SK-N-SH (cell line): ENCODE measurements around the gene ATP6V0E2. TPM values are rescaled to one million over a fixed set of nuclear protein-coding genes. Genes with fewer than 3 reads are reported as not detected.

ENCODE experiments used
- CTCF ChIA-PET: fragments of 300-600, 350-600 bp; formaldehyde crosslinking; extraction: SDS; loops from one replicate; lab custom pipeline; 2021; lab: Yijun Ruan, JAX
- POLR2A ChIA-PET: fragments of 350-600 bp; sonication (Branson Sonifier 250); formaldehyde crosslinking; extraction: SDS; loops from one replicate; lab custom pipeline; 2020; ENCODE audit warnings: antibody characterized with exemption, inconsistent platforms; lab: Yijun Ruan, JAX
- DNase-seq: peaks from one replicate; pipeline ENCODE4 v3.0.0; 2012
- H2AFZ ChIP-seq: fragments of 200-600 bp; sonication (generic); 2 replicates; pipeline ENCODE4 v1.8.1; 2016; ENCODE audit warnings: antibody characterized with exemption, mild to moderate bottlenecking, low read depth
- H3F3A ChIP-seq: fragments of 200-600 bp; sonication (generic); replicated peaks from 2 replicates; pipeline ENCODE3; 2016; ENCODE audit warnings: antibody characterized with exemption, mild to moderate bottlenecking; ENCODE audit not compliant: insufficient read depth
- H3K27ac ChIP-seq, 2 experiments: fragments of 200-500 bp in 1 of 2; fragments of 200-600 bp in 1 of 2; sonication (Bioruptor generic) in 1 of 2; sonication (generic), shearing (Covaris generic) in 1 of 2; 2 replicates each; pipeline versions ENCODE4 v1.5.1 to v1.6.1; 2014 to 2016; ENCODE audit warnings: low read depth in 2 of 2, inconsistent platforms in 1 of 2, low read length in 1 of 2, mild to moderate bottlenecking in 1 of 2, mixed read lengths in 1 of 2
- H3K27me3 ChIP-seq: fragments of 200-600 bp; sonication (generic), shearing (Covaris generic); 2 replicates; pipeline ENCODE4 v1.6.1; 2016; ENCODE audit warnings: mixed run types; ENCODE audit not compliant: insufficient read depth
- H3K36me3 ChIP-seq, 2 experiments: fragments of 200-500 bp in 1 of 2; fragments of 200-600 bp in 1 of 2; sonication (Bioruptor generic) in 1 of 2; sonication (generic) in 1 of 2; replicated peaks in 1 of 2; 2 replicates each; pipeline versions ENCODE3 to v1.5.1; 2014 to 2016; ENCODE audit warnings: low read length in 1 of 2, mild to moderate bottlenecking in 1 of 2; ENCODE audit not compliant: insufficient read depth in 2 of 2, control insufficient read depth in 1 of 2
- H3K4me1 ChIP-seq, 2 experiments: fragments of 200-500 bp in 1 of 2; fragments of 200-600 bp in 1 of 2; sonication (Bioruptor generic) in 1 of 2; sonication (generic), shearing (Covaris generic) in 1 of 2; 2 replicates each; pipeline versions ENCODE4 v1.5.1 to v1.6.1; 2014 to 2016; ENCODE audit warnings: low read depth in 1 of 2, low read length in 1 of 2, mixed run types in 1 of 2; ENCODE audit not compliant: insufficient read depth in 2 of 2, control insufficient read depth in 1 of 2
- H3K4me2 ChIP-seq: fragments of 200-600 bp; sonication (generic), shearing (Covaris generic); 2 replicates; pipeline ENCODE4 v1.6.1; 2017; ENCODE audit warnings: mixed run types
- H3K4me3 ChIP-seq, 2 experiments: fragments of 200-500 bp in 1 of 2; fragments of 200-600 bp in 1 of 2; sonication (Bioruptor generic) in 1 of 2; sonication (generic), shearing (Covaris generic) in 1 of 2; 2 replicates each; pipeline versions ENCODE4 v1.5.1 to v1.8.1; 2014 to 2016; ENCODE audit warnings: low read depth in 2 of 2, inconsistent platforms in 1 of 2, low read length in 1 of 2, mild to moderate bottlenecking in 1 of 2, mixed read lengths in 1 of 2, moderate library complexity in 1 of 2
- H3K79me2 ChIP-seq: fragments of 200-600 bp; sonication (generic); 2 replicates; pipeline ENCODE4 v1.8.1; 2017; ENCODE audit warnings: mild to moderate bottlenecking; ENCODE audit not compliant: insufficient read depth
- H3K9ac ChIP-seq: fragments of 200-600 bp; sonication (generic); 2 replicates; pipeline ENCODE4 v1.6.1; 2017; ENCODE audit warnings: mixed run types
- H3K9me2 ChIP-seq: fragments of 200-600 bp; sonication (generic); 2 replicates; pipeline ENCODE4 v1.6.1; 2017; ENCODE audit warnings: mixed run types
- H3K9me3 ChIP-seq: fragments of 200-600 bp; sonication (generic); 2 replicates; pipeline ENCODE4 v1.6.1; 2017; ENCODE audit warnings: mixed run types, mild to moderate bottlenecking, moderate library complexity
- H4K20me1 ChIP-seq: fragments of 200-600 bp; sonication (generic); 2 replicates; pipeline ENCODE4 v1.6.1; 2017; ENCODE audit warnings: mild to moderate bottlenecking, mixed run types; ENCODE audit not compliant: insufficient read depth
- ELF1 ChIP-seq: IDR thresholded peaks from 2 replicates; pipeline ENCODE4 v1.4.0; 2012
- EZH2phosphoT487 ChIP-seq: fragments of 200-600 bp; sonication (generic); IDR thresholded peaks from 2 replicates; pipeline ENCODE4 v1.6.1; 2017; ENCODE audit warnings: low read depth, mixed run types, mild to moderate bottlenecking, antibody characterized with exemption, moderate library complexity, borderline replicate concordance
- FOSL2 ChIP-seq: IDR thresholded peaks from 2 replicates; pipeline ENCODE4 v1.4.0; 2012; ENCODE audit warnings: low read depth, mild to moderate bottlenecking, moderate library complexity, borderline replicate concordance
- FOXJ3 ChIP-seq: sonication (generic); formaldehyde crosslinking; IDR thresholded peaks from 2 replicates; pipeline ENCODE4 v1.5.1; 2020; ENCODE audit warnings: mild to moderate bottlenecking, missing genetic modification reagents
- FOXM1 ChIP-seq: IDR thresholded peaks from 2 replicates; pipeline ENCODE4 v1.4.0; 2012; ENCODE audit warnings: low read depth, mild to moderate bottlenecking
- GATA2 ChIP-seq: sonication (generic); formaldehyde crosslinking; IDR thresholded peaks from 2 replicates; pipeline ENCODE4 v1.5.0; 2020; ENCODE audit warnings: mild to moderate bottlenecking, missing genetic modification reagents
- IRF3 ChIP-seq: fragments of 150-350 bp; IDR thresholded peaks from 2 replicates; pipeline ENCODE4 v1.6.1; 2016; ENCODE audit warnings: mild to moderate bottlenecking, low read depth, low read length
- JUND ChIP-seq: IDR thresholded peaks from 2 replicates; pipeline ENCODE4 v1.4.0; 2012
- MAX ChIP-seq: IDR thresholded peaks from 2 replicates; pipeline ENCODE4 v1.4.0; 2012; ENCODE audit warnings: low read depth
- MXI1 ChIP-seq: IDR thresholded peaks from 2 replicates; pipeline ENCODE4 v1.6.1; 2012; ENCODE audit warnings: mild to moderate bottlenecking, low read depth, low read length, improper control_type of control experiment
- NFIC ChIP-seq: IDR thresholded peaks from 2 replicates; pipeline ENCODE4 v1.4.0; 2012; ENCODE audit warnings: borderline replicate concordance
- NRF1 ChIP-seq: IDR thresholded peaks from 2 replicates; pipeline ENCODE4 v1.6.1; 2012; ENCODE audit warnings: low read depth, mild to moderate bottlenecking, low read length
- PBX3 ChIP-seq: IDR thresholded peaks from 2 replicates; pipeline ENCODE4; 2012
- POLR2AphosphoS5 ChIP-seq: IDR thresholded peaks from 2 replicates; pipeline ENCODE4 v1.6.1; 2012; ENCODE audit warnings: low read depth, low read length
- RAD21 ChIP-seq: IDR thresholded peaks from 2 replicates; pipeline ENCODE4 v1.6.1; 2012; ENCODE audit warnings: mild to moderate bottlenecking, low read length
- RCOR1 ChIP-seq: fragments of 150-350 bp; IDR thresholded peaks from 2 replicates; pipeline ENCODE4 v1.6.1; 2017; ENCODE audit warnings: antibody characterized with exemption, low read length
- SIN3A ChIP-seq: IDR thresholded peaks from 2 replicates; pipeline ENCODE4 v1.6.1; 2012; ENCODE audit warnings: low read depth, mild to moderate bottlenecking, low read length, moderate library complexity, borderline replicate concordance
- SMC3 ChIP-seq: IDR thresholded peaks from 2 replicates; pipeline ENCODE4 v1.6.1; 2012; ENCODE audit warnings: low read depth, low read length, improper control_type of control experiment
- TCF12 ChIP-seq: IDR thresholded peaks from 2 replicates; pipeline ENCODE4 v1.4.0; 2012
- WGBS: methylation state at CpG from one replicate; pipeline ENCODE4 v1.1.6; 2017; ENCODE audit warnings: low lambda C conversion rate; 5-methylcytosine and 5-hydroxymethylcytosine counted together
- polyA plus RNA-seq, 3 experiments: library from polyadenylated mRNA; depleted of rRNA; stranded (reverse); fragments of >200 nt; gene quantifications; 2 replicates each; pipeline ENCODE4 v1.2.3, GENCODE V29; 2012
- TF ChIP-seq, protein P1 (sequence below): IDR thresholded peaks from 2 replicates; pipeline ENCODE4 v1.6.1; 2012; ENCODE audit warnings: mild to moderate bottlenecking, low read depth, low read length, moderate library complexity

Gene ATP6V0E2
- polyA plus RNA-seq, 1 of the 3 experiments (the other 2 are of a cell fraction), result 49.6 TPM

GRCh38 chr7:149871576-149871975 lies 2.2 kb upstream of the ATP6V0E2 start:
- no peaks in the 10 kb centered on the region for H3K79me2 ChIP-seq
- H3K27ac ChIP-seq, result no peak overlapping the region
- peaks cover 0 to 21% of the 10 kb centered on the region in 2 experiments; a peak in 2 of 4 replicates for H3K4me1 ChIP-seq
- no peak for TF ChIP-seq GATA2
- TF ChIP-seq POLR2AphosphoS5, result no peak
- TF ChIP-seq SIN3A, result no peak
- no peak for TF ChIP-seq EZH2phosphoT487
- no peak for TF ChIP-seq MXI1
- TF ChIP-seq FOXM1, result no peak
- TF ChIP-seq SMC3, result no peak
- no peak for TF ChIP-seq RCOR1
- TF ChIP-seq, protein P1, sequence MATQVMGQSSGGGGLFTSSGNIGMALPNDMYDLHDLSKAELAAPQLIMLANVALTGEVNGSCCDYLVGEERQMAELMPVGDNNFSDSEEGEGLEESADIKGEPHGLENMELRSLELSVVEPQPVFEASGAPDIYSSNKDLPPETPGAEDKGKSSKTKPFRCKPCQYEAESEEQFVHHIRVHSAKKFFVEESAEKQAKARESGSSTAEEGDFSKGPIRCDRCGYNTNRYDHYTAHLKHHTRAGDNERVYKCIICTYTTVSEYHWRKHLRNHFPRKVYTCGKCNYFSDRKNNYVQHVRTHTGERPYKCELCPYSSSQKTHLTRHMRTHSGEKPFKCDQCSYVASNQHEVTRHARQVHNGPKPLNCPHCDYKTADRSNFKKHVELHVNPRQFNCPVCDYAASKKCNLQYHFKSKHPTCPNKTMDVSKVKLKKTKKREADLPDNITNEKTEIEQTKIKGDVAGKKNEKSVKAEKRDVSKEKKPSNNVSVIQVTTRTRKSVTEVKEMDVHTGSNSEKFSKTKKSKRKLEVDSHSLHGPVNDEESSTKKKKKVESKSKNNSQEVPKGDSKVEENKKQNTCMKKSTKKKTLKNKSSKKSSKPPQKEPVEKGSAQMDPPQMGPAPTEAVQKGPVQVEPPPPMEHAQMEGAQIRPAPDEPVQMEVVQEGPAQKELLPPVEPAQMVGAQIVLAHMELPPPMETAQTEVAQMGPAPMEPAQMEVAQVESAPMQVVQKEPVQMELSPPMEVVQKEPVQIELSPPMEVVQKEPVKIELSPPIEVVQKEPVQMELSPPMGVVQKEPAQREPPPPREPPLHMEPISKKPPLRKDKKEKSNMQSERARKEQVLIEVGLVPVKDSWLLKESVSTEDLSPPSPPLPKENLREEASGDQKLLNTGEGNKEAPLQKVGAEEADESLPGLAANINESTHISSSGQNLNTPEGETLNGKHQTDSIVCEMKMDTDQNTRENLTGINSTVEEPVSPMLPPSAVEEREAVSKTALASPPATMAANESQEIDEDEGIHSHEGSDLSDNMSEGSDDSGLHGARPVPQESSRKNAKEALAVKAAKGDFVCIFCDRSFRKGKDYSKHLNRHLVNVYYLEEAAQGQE, result no peak
- no peak for TF ChIP-seq PBX3
- TF ChIP-seq FOSL2, result no peak
- H3K36me3 ChIP-seq, result peaks cover 0 to 14% of the 10 kb centered on the region in 2 experiments
- H2AFZ ChIP-seq, result no peak overlapping the region
- WGBS, result 100% methylated on average over 1 of the region's 1 CpG
- CTCF ChIA-PET, result interaction anchor here (0.9 to 3.3 kb wide), 6 partner anchors 9 to 130 kb away, joined by 3 to 21 read pairs (median 7); no protein-coding TSS in a partner anchor
- no peak overlapping the region for H3K4me3 ChIP-seq
- H3F3A ChIP-seq, result peaks cover 12% of the 10 kb centered on the region
- H3K27me3 ChIP-seq, result no peaks in the 10 kb centered on the region
- no peaks in the 10 kb centered on the region for H4K20me1 ChIP-seq
- no peaks in the 10 kb centered on the region for H3K9me3 ChIP-seq
- POLR2A ChIA-PET, result interaction anchor here (0.8 to 1.3 kb wide), 2 partner anchors 10 to 33 kb away, joined by 3 to 4 read pairs; partner anchors contain the start of gene ZNF862
- no peak overlapping the region for H3K9ac ChIP-seq
- no peak overlapping the region for H3K4me2 ChIP-seq
- no peaks in the 10 kb centered on the region for H3K9me2 ChIP-seq
- no peak for DNase-seq

- Histone ChIP-seq H3K4me1 (peaks cover 0 to 21% of the 10 kb centered on the region in 2 experiments; a peak in 2 of 4 replicates), H3K4me2 (peak overlapping the region; percentile 94), H3K9ac (peak overlapping the region; percentile 81), H3K79me2 (no peaks in the 10 kb centered on the region), H4K20me1 (no peaks in the 10 kb centered on the region), H3K9me3 (no peaks in the 10 kb centered on the region), H3K27me3 (no peaks in the 10 kb centered on the region), H3K27ac (peak overlapping the region; percentile 68 to 88), H3K4me3 (peak overlapping the region; percentile 88 to 91), H3F3A (peaks cover 12% of the 10 kb centered on the region), H2AFZ (peak overlapping the region; percentile 94), H3K9me2 (no peaks in the 10 kb centered on the region), H3K36me3 (peaks cover 0 to 15% of the 10 kb centered on the region in 2 experiments)
- ChIA-PET POLR2A (interaction anchor here (0.8 kb wide), 1 partner anchor 34 kb away, joined by 3 read pairs; the partner anchor contains the start of gene ZNF862), CTCF (interaction anchor here (0.9 to 3.3 kb wide), 5 partner anchors 10 to 65 kb away, joined by 3 to 21 read pairs (median 7); no protein-coding TSS in a partner anchor)
- DNase-seq, result peak; percentile 96
- WGBS, result 18% methylated on average over 13 of the region's 13 CpGs
- TF ChIP-seq MAX (peak; percentile 90), FOSL2 (no peak), PBX3 (no peak), SMC3 (no peak), FOXJ3 (CRISPR knock-in tag) (no peak), RAD21 (peak; percentile 49), ELF1 (no peak), NRF1 (no peak), RCOR1 (no peak; the same call in 1 of the 2 replicates), IRF3 (no peak), TCF12 (no peak), JUND (no peak), NFIC (no peak)
Measured at GRCh38 chr7:149872419-149873073, 1.2 kb upstream of the ATP6V0E2 start.
